ENCODE results near the gene TUFM. TPM values are rescaled to one million over a fixed set of nuclear protein-coding genes. Genes with fewer than 3 reads are reported as not detected.

Gene TUFM
- total RNA-seq, 2 experiments from 2014 or later: 276 to 289 TPM

DNA sequence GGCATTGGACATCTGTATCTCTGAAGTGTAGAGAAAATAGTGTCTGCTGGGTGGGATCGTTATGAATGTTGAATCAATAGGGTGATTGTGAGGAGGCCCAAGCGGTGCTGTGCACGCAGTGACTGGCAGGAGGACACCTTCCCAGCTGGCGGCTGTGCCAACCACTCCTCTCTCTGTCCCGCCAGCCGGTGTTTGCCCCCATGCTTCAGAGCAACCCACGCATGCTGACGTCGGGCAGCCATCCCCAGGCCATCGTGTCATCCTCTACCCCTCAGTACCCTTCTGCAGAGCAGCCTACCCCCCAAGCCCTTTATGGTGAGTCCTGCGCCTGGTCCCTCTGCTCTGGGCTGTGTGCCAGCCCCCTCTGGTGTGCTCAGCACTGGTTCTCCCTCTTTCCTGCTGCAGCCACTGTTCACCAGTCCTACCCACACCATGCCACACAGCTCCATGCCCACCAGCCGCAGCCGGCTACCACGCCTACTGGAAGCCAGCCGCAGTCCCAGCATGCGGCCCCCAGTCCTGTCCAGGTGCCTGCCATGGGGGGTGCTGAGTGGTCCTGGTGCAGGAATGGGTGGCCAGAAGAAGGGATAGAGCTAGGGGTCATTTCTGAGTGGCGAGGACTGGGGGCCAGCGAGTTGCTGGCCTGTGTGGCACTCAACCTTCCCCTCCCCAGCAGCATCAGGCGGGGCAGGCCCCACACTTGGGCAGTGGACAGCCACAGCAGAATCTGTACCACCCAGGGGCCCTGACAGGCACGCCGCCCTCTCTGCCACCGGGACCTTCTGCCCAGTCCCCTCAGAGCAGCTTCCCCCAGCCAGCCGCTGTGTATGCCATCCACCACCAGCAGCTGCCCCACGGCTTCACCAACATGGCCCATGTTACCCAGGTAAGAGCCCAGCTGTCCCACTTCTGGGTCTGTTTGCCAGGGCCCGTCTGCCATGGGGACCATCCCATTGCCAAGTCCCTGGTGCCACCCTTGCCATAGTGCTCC is 11.0 kb downstream of the TUFM start:
- Mint-ChIP-seq H3K4me3 (no peak overlapping the region), H3K27me3 (ENCODE audit: low read depth) (no peaks in the 10 kb centered on the region), H3K9me3 (no peaks in the 10 kb centered on the region), H3K4me1 (ENCODE audit: low read depth) (peaks cover 22% of the 10 kb centered on the region), H3K27ac (peak overlapping the region; percentile 39), H3K36me3 (ENCODE audit: low read depth) (peaks cover 64% of the 10 kb centered on the region)
- intact Hi-C loops (cut with micrococcal nuclease): no loop called here
- DNase-seq: no peak
- CTCF ChIA-PET: interaction anchor here (1.1 kb wide), 1 partner anchor 13 kb away, joined by 3 read pairs; the partner anchor contains the start of gene ATXN2L

DNA sequence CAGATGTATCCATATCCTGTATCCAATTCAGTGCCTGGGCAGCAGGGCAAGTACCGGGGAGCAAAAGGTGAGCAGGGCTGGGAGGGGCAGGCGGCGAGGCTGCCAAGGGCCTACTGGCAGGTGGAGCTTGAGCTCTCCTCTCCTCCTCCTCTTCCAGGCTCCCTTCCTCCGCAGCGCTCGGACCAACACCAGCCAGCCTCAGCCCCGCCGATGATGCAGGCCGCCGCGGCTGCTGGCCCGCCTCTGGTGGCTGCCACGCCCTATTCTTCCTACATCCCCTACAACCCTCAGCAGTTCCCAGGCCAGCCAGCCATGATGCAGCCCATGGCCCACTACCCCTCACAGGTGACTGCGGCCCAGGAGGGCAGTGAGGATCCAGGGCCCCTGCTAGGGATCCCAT is 11.8 kb downstream of the TUFM start:
- Mint-ChIP-seq H3K27ac (no peak overlapping the region), H3K4me3 (no peak overlapping the region), H3K4me1 (ENCODE audit: low read depth) (peaks cover 24% of the 10 kb centered on the region), H3K9me3 (no peaks in the 10 kb centered on the region), H3K36me3 (ENCODE audit: low read depth) (peaks cover 69% of the 10 kb centered on the region), H3K27me3 (ENCODE audit: low read depth) (no peaks in the 10 kb centered on the region)
- intact Hi-C loops (cut with micrococcal nuclease): no loop called here
- CTCF ChIA-PET: interaction anchor here (1.1 kb wide), 1 partner anchor 12 kb away, joined by 3 read pairs; the partner anchor contains the start of gene ATXN2L
- DNase-seq: no peak

- Mint-ChIP-seq H3K36me3 (ENCODE audit: low read depth) (peaks cover 84% of the 10 kb centered on the region), H3K9me3 (no peaks in the 10 kb centered on the region), H3K4me1 (ENCODE audit: low read depth) (peaks cover 26% of the 10 kb centered on the region), H3K27ac (peak overlapping the region; percentile 11), H3K27me3 (ENCODE audit: low read depth) (no peaks in the 10 kb centered on the region), H3K4me3 (no peak overlapping the region)
- CTCF ChIA-PET: interaction anchor here (1.0 kb wide), 1 partner anchor 40 kb away, joined by 3 read pairs; no protein-coding TSS in a partner anchor
- DNase-seq: no peak
- intact Hi-C loops (cut with micrococcal nuclease): no loop called here
Measured at GRCh38 chr16:28830531-28830930, 15.6 kb downstream of the TUFM start.

DNA sequence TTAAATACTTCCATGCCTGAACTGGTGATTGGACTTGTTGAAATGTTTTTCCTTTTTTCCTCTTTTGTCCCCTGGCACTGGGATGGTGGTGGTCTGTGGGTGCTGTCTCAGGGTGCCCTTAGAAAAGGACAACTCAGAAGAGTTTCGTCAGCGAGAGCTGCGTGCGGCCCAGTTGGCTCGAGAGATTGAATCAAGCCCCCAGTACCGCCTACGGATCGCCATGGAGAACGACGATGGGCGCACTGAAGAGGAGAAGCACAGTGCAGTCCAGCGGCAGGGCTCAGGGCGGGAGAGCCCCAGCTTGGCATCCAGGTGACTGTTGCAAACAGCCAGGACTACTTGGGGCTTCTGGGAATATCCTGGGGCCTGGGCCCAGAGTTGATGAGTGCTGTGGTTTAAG is 16.4 kb downstream of the TUFM start:
- no peak for DNase-seq
- no peaks in the 10 kb centered on the region for H3K9me3 Mint-ChIP-seq
- H3K27ac Mint-ChIP-seq: no peak overlapping the region
- H3K27me3 Mint-ChIP-seq (ENCODE audit: low read depth): no peaks in the 10 kb centered on the region
- H3K4me3 Mint-ChIP-seq: no peak overlapping the region
- CTCF ChIA-PET: interaction anchor here (1.0 kb wide), 1 partner anchor 41 kb away, joined by 3 read pairs; no protein-coding TSS in a partner anchor
- peaks cover 34% of the 10 kb centered on the region for H3K4me1 Mint-ChIP-seq (ENCODE audit: low read depth)
- peaks cover 85% of the 10 kb centered on the region for H3K36me3 Mint-ChIP-seq (ENCODE audit: low read depth)
- intact Hi-C loops (cut with micrococcal nuclease): no loop called here

GRCh38 chr16:28826141-28826540 is 20.0 kb downstream of the TUFM start:
- DNase-seq: no peak
- H3K27ac Mint-ChIP-seq: peak overlapping the region; percentile 68
- intact Hi-C loops (cut with micrococcal nuclease): no loop called here
- peaks cover 48% of the 10 kb centered on the region for H3K4me1 Mint-ChIP-seq (ENCODE audit: low read depth)
- no peaks in the 10 kb centered on the region for H3K9me3 Mint-ChIP-seq
- no peak overlapping the region for H3K4me3 Mint-ChIP-seq
- peaks cover 68% of the 10 kb centered on the region for H3K36me3 Mint-ChIP-seq (ENCODE audit: low read depth)
- CTCF ChIA-PET: interaction anchor here (1.1 kb wide), 1 partner anchor 119 kb away, joined by 3 read pairs; no protein-coding TSS in a partner anchor
- no peaks in the 10 kb centered on the region for H3K27me3 Mint-ChIP-seq (ENCODE audit: low read depth)

DNA sequence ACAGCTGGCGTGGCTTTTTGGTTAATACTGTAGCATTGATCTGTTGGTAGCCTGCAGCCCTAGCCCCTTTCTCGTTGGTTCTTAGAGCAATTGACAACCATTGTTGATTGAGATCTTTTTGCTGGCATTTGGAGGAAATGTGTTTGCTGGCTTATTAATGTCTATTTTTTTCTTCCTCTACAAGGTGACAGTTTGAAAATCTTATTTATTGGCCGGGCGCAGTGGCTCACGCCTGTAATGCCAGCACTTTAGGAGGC is 21.5 kb downstream of the TUFM start:
- no peaks in the 10 kb centered on the region for H3K27me3 Mint-ChIP-seq (ENCODE audit: low read depth)
- peaks cover 52% of the 10 kb centered on the region for H3K4me1 Mint-ChIP-seq (ENCODE audit: low read depth)
- peak overlapping the region; percentile 98 for H3K27ac Mint-ChIP-seq
- CTCF ChIA-PET: no interaction called here
- no peak for DNase-seq
- peak overlapping the region; percentile 92 for H3K4me3 Mint-ChIP-seq
- intact Hi-C loops (cut with micrococcal nuclease): loop anchor here (1.0 to 5.0 kb wide), 7 partner anchors 14 to 983 kb away; partner anchors contain the start of genes MAZ, RABEP2, SBK1 and SGF29
- H3K9me3 Mint-ChIP-seq: no peaks in the 10 kb centered on the region
- H3K36me3 Mint-ChIP-seq (ENCODE audit: low read depth): peaks cover 57% of the 10 kb centered on the region

DNA sequence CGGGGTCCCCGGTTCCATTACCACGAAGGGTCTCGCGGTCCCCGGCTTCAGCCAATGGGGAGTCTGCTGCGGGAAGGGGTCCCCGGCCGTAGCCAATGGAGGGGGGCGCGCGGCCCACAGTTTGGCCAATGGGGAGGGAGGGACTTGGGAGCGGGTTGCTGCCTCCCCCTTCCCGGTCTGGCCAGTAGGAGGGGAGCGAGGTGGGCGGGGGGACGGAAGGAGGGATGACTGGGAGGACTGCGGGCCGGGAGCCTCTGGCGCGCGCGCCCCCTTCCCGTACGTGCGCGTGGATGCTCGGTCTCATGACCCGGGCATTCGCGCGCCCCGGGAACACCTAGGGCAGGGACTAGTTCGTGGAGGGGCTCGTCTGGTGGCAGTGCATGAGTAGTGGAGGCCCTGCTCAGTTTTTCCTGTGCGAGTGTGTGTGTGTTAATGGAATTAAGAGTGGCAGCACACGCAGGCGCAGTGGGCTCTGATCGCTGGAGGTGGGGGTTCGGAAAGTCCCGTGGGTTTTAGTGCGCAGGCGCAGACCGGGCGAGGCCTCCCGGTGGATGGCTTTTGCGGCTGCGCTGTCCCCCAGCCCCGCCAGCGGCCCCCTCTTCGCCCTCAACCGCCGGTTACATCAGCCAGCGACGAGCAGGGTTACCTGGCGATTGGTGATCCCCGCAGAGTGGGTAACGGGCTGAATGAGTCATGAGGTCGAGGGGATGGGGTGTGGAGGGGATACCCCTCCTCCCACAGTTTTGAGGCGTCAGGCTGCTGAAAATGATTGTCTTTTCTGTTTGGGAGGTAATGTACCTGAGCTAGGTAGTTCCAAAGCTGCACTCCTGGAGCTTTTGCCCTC is 22.1 kb downstream of the TUFM start:
- CTCF ChIA-PET: no interaction called here
- DNase-seq: peak; percentile 99
- peak overlapping the region; percentile 92 for H3K4me3 Mint-ChIP-seq
- H3K9me3 Mint-ChIP-seq: no peaks in the 10 kb centered on the region
- no peaks in the 10 kb centered on the region for H3K27me3 Mint-ChIP-seq (ENCODE audit: low read depth)
- peak overlapping the region; percentile 98 for H3K27ac Mint-ChIP-seq
- intact Hi-C loops (cut with micrococcal nuclease): loop anchor here (1.0 to 5.0 kb wide), 8 partner anchors 14 to 983 kb away; partner anchors contain the start of genes MAZ, NFATC2IP, RABEP2 and SBK1
- peaks cover 50% of the 10 kb centered on the region for H3K4me1 Mint-ChIP-seq (ENCODE audit: low read depth)
- H3K36me3 Mint-ChIP-seq (ENCODE audit: low read depth): peaks cover 52% of the 10 kb centered on the region

DNA sequence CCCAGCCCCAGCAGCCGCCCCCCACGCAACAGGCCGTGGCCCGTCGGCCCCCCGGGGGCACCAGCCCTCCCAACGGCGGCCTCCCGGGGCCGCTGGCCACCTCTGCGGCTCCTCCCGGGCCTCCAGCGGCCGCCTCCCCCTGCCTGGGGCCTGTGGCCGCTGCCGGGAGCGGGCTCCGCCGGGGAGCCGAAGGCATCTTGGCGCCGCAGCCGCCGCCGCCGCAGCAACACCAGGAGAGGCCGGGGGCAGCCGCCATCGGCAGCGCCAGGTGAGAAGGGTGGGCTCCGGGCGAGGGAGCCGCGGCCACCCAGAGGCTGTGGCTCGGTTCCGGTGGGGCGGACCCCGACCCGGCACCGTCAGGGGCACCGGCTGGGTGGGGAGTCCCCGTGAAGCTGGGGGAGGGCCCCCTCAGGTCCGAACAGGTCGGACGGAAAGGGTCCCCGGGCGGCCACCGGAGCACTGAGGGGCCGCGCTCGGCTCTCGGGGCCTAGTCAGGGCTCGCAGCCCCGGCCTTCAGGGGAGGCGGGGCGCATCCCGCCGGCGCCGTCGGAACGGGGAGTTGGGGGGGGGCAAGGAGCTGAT is 22.8 kb downstream of the TUFM start:
- H3K9me3 Mint-ChIP-seq: no peaks in the 10 kb centered on the region
- no peaks in the 10 kb centered on the region for H3K27me3 Mint-ChIP-seq (ENCODE audit: low read depth)
- H3K27ac Mint-ChIP-seq: peak overlapping the region; percentile 98
- DNase-seq: no peak
- peaks cover 50% of the 10 kb centered on the region for H3K4me1 Mint-ChIP-seq (ENCODE audit: low read depth)
- peak overlapping the region; percentile 92 for H3K4me3 Mint-ChIP-seq
- H3K36me3 Mint-ChIP-seq (ENCODE audit: low read depth): peaks cover 48% of the 10 kb centered on the region
- CTCF ChIA-PET: interaction anchor here (0.9 kb wide), 2 partner anchors 40 to 42 kb away, joined by 3 read pairs; partner anchors contain the start of gene SH2B1
- intact Hi-C loops (cut with micrococcal nuclease): loop anchor here (1.0 to 5.0 kb wide), 3 partner anchors 127 to 984 kb away; partner anchors contain the start of genes MAZ, NFATC2IP and SBK1

DNA sequence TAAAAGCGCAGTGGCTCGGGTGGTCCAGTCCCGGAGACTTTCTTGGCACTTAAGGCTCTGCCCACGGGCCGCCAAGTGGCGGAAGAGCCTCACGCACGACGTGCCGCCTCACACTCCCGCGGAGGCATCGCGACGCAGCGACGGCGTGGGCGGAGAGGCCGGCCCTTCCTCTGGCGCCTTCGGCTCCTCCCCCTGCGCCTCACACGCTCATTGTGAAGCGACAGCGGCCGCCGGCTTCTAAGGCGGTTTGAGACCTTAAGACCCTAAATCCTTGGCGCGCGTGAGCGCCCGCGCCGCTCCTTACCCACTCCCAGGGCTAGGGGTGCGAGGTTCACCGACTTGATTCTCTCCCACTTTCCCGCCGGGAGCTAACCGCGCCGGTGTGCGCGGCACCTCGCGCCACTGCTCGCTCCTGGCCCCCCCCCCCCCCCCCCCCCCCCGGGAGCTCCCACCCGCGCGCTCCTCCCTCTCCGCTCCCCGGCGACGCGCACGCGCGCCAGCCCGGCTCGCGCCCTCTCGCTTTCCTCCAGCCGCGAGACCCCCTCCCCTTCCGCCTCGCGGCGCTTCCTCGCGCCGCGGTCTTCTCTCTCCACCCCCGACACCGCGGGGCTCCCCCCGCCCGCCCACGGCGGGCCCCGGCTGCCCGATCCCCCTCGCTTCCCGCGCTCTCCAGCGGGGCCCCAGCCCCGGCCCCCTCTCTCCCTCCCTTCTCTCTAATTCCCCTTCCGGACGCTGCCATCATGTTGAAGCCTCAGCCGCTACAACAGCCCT is 23.4 kb downstream of the TUFM start, which contains the start of gene ATXN2L:
ATXN2L (plus strand) TSS at position 480 of the 771 bp plus-strand sequence; CDS start at position 741, 261 bp downstream.
- intact Hi-C loops (cut with micrococcal nuclease): loop anchor here (1.0 to 5.0 kb wide), 4 partner anchors 123 to 985 kb away; partner anchors contain the start of genes MAZ, NFATC2IP and SBK1
- Mint-ChIP-seq H3K36me3 (ENCODE audit: low read depth) (peaks cover 43% of the 10 kb centered on the region), H3K9me3 (no peaks in the 10 kb centered on the region), H3K27ac (peak within 1 kb of the TSS; percentile 98), H3K4me1 (ENCODE audit: low read depth) (peaks cover 46% of the 10 kb centered on the region), H3K4me3 (peak within 1 kb of the TSS; percentile 92), H3K27me3 (ENCODE audit: low read depth) (no peaks in the 10 kb centered on the region)
- CTCF ChIA-PET: interaction anchor here (0.5 to 1.1 kb wide), 6 partner anchors 12 to 115 kb away, joined by 3 read pairs; partner anchors contain the start of gene SH2B1
- peak; percentile 96 for DNase-seq

DNA sequence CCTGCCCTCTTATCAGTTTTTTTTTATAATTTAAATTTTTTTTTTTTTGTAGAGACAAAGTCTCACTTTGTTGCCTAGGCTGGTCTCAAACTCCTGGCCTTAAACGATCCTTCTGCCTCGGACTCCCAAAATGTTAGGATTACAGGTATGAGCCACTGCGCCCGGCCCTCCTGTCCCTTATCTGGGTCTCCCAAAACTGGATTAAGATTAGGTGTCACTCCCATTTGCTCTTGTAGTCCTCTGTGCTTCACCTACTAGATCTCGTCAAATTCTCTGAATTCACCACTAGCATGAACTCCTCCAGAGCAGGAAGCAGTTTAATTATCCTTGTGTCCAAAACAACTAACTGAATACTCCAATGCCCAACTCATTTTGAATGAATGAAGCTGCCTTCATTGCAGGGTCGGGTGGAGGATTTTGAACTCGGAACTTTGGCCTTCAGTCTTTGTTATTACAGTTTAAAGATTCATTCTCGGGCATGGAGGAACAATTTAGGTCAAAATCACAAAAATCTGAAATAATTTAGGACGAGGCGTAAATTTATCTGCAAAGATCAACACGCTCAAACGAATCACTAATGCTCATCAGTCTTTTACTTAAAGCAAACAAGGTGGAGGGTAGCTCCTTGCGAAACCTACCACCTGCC is 24.2 kb downstream of the TUFM start:
- intact Hi-C loops (cut with micrococcal nuclease): loop anchor here (1.0 to 5.0 kb wide), 3 partner anchors 123 to 985 kb away; partner anchors contain the start of genes MAZ and SBK1
- CTCF ChIA-PET: interaction anchor here (0.5 to 1.1 kb wide), 10 partner anchors 13 to 269 kb away, joined by 3 to 6 read pairs (median 3); partner anchors contain the start of gene SH2B1
- no peaks in the 10 kb centered on the region for H3K9me3 Mint-ChIP-seq
- H3K27ac Mint-ChIP-seq: peak overlapping the region; percentile 89
- peaks cover 45% of the 10 kb centered on the region for H3K4me1 Mint-ChIP-seq (ENCODE audit: low read depth)
- DNase-seq: peak; percentile 6
- H3K36me3 Mint-ChIP-seq (ENCODE audit: low read depth): peaks cover 36% of the 10 kb centered on the region
- no peaks in the 10 kb centered on the region for H3K27me3 Mint-ChIP-seq (ENCODE audit: low read depth)
- peak overlapping the region; percentile 89 for H3K4me3 Mint-ChIP-seq
